NCI-H2107 treated with DMSO at 0.1 percent for 48 hours (cell line): Measurements from ENCODE around the gene SLC38A4.

Experiments used
- DNase-seq: peaks from one replicate; lab custom pipeline; 2025; ENCODE audit not compliant: unreplicated experiment; lab: John Stamatoyannopoulos, UW

The SLC38A4 gene

GRCh38 chr12:46818642-46819041, 7.2 kb downstream of the SLC38A4 start:
- no peak for DNase-seq

GRCh38 chr12:46815809-46816208, 10.0 kb downstream of the SLC38A4 start:
- DNase-seq = no peak

- no peak for DNase-seq
Observed at GRCh38 chr12:46814143-46814542, 11.7 kb downstream of the SLC38A4 start.

GRCh38 chr12:46811185-46811584, 14.6 kb downstream of the SLC38A4 start:
- DNase-seq = no peak

GRCh38 chr12:46808955-46809697, 16.7 kb downstream of the SLC38A4 start:
- DNase-seq = no peak

GRCh38 chr12:46808317-46808716, 17.5 kb downstream of the SLC38A4 start:
- DNase-seq = no peak

- no peak for DNase-seq
Observed at GRCh38 chr12:46804054-46804453, 21.7 kb downstream of the SLC38A4 start.

- DNase-seq = no peak
Observed at GRCh38 chr12:46803517-46803916, 22.3 kb downstream of the SLC38A4 start.

GRCh38 chr12:46801293-46801692, 24.5 kb downstream of the SLC38A4 start:
- no peak for DNase-seq

- no peak for DNase-seq
Observed at GRCh38 chr12:46800160-46800559, 25.6 kb downstream of the SLC38A4 start.

GRCh38 chr12:46798648-46799047, 27.1 kb downstream of the SLC38A4 start:
- no peak for DNase-seq

GRCh38 chr12:46798056-46798455, 27.7 kb downstream of the SLC38A4 start:
- DNase-seq = no peak

GRCh38 chr12:46795988-46796387, 29.8 kb downstream of the SLC38A4 start:
- DNase-seq = no peak

- no peak for DNase-seq
Observed at GRCh38 chr12:46794593-46795190, 31.1 kb downstream of the SLC38A4 start.

- no peak for DNase-seq
Observed at GRCh38 chr12:46792925-46793324, 32.9 kb downstream of the SLC38A4 start.

- no peak for DNase-seq
Observed at GRCh38 chr12:46790066-46790465, 35.7 kb downstream of the SLC38A4 start.

GRCh38 chr12:46788072-46788887, 37.5 kb downstream of the SLC38A4 start:
- no peak for DNase-seq

GRCh38 chr12:46787496-46788055, 38.2 kb downstream of the SLC38A4 start:
- DNase-seq = no peak

GRCh38 chr12:46786774-46787173, 39.0 kb downstream of the SLC38A4 start:
- no peak for DNase-seq

- no peak for DNase-seq
Observed at GRCh38 chr12:46785382-46785781, 40.4 kb downstream of the SLC38A4 start.

GRCh38 chr12:46783871-46784270, 41.9 kb downstream of the SLC38A4 start:
- no peak for DNase-seq

GRCh38 chr12:46779879-46780278, 45.9 kb downstream of the SLC38A4 start:
- no peak for DNase-seq
